HG03139 (cell line): ENCODE data around the gene LRSAM1.

ENCODE experiments used
- ATAC-seq: cut with Tn5 transposase; IDR thresholded peaks from one replicate; pipeline ENCODE4 v1.9.1; 2021; ENCODE audit not compliant: unreplicated experiment

The LRSAM1 gene

GRCh38 chr9:127529671-127530070 is 78.4 kb downstream of the LRSAM1 start:
- ATAC-seq, result no peak

DNA sequence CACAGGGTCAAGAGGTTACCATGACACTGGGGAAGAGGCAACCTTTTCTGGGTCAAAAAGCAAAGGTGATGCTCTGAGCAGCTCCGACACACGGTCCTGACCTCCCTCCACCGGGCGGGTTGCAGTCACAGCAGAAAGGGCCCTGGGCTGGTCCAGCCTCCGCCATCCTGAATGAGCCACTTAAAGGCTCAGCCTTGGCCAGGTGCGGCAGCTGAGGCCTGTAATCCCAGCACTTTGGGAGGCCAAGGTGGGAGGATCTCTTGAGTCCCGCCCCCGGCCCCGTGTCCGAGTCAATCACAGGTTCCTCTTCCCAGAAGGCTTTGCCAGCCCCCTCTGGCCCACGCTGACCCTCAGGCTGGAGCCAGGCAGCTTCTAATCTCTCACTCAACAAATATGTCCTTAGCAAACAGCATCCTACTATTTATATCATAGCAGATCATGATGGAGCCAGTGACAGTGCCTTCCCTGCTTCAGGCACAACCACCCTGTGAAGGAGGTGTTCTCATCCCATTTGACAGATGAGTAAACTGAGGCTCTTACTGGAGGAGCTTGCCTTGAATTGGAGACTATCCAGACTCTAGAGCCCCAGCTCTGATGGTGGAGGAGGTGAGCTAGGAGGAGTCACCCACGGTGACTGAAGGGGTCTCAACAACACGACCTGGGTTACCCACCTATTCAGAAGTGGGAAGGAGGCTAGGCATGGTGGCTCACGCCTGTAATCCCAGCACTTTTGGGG is 79.1 kb downstream of the LRSAM1 start:
- no peak for ATAC-seq

GRCh38 chr9:127531676-127532075 is 80.4 kb downstream of the LRSAM1 start:
- ATAC-seq, result no peak

- no peak for ATAC-seq
These were observed 83.1 kb downstream of the LRSAM1 start for GRCh38 chr9:127534250-127534906.

DNA sequence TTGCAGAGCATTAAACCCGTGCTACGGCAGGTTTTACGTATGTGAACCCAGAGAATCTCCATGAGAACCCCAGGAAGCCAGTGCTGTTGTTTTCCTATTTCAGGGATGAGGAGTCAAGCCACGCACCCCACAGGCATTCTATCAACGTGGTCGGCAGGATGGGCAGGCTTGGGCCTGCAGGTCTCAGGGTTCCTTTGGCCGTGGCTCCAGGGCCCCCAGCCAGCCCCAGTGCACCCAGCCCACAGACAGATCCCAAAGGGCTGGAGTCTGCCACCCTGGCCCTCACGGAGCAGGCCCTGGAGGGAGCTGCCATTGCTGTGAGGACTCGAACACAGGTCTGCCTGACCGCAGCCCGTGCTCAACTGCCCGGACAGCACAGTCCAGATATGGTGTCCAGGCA is 83.6 kb downstream of the LRSAM1 start:
- ATAC-seq, result no peak

- ATAC-seq, result no peak
These were observed 84.1 kb downstream of the LRSAM1 start for GRCh38 chr9:127535396-127535795.

DNA sequence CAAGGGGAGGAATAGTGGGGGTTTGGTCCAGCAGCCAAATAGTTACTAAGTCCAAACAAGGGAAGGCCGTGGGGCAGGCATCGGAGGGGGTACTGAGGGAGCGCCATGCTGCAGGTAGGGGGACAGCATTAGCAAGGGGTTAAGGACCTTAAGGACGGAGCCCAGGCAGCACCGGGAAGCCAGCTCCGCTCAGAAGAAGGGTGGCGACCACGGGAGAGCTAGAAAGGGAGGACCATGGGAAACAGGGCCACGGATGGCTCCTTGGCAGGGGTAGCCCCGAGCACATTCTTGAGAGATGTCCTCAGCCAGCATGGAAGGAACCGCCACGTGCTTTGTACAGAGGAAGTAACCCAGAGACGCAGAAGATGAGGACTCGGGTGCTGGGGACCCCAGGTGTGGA is 84.5 kb downstream of the LRSAM1 start:
- ATAC-seq, result no peak

DNA sequence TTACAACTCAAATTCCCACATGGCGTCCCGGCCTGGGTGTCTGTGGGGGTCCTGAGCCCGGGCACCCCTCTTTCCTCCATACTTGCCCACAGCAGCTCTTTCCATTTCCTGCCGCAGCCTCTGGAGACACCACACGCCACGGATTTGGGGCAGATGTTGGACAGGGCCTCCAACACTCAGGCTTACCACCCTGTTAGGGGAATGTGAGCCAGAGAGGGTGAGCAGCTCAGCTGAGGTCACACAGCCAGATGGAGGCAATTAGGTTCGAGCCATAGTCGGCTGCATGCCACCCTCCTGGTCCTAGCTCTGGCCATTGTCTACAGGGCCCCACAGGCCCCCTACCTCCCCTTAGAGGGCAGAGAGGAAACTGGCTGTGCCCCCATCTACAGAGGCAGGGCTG is 85.2 kb downstream of the LRSAM1 start:
- ATAC-seq, result no peak

DNA sequence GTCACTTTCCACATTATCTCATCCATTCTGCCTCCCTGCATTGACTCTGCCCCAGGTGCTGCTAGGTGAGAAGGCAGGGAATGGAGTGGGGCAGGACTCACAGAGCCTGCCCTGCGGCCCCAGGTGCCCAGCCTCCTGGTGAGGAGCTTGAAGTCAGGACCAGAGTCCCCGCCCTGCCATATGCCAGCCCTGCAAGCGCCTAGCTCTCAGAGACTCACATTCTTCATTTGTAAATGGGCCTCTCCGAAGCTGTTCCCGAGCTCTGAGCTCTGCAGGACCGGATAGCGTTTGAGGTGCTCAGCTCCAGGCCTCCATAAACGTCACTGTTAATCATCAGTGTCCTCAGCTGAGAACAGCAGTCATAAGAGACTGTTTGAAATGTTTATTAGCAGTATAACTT is 85.7 kb downstream of the LRSAM1 start:
- ATAC-seq, result no peak

DNA sequence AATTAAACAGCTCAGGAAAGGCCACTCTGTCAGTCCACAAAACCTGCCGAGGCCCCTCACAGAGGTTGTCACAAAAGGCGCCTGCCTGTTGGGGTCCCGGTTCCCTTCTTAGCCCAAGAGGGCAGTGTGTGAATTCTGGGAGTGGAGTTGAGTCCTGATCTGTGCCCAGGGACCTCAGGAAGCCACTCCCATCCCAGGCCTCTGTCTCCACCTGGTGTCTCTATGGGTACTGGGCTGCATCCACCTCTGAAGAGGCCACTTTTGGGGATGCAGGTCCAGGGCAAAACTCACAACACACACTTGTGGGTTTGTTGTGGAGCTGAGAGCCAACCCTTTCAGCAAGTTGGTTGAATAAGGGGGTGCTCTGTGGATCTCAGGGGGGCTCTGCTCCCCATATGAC is 86.5 kb downstream of the LRSAM1 start:
- ATAC-seq, result no peak

GRCh38 chr9:127538849-127539258 is 87.5 kb downstream of the LRSAM1 start:
- no peak for ATAC-seq

GRCh38 chr9:127539259-127539981 is 88.1 kb downstream of the LRSAM1 start:
- ATAC-seq, result no peak

GRCh38 chr9:127539982-127540663 is 88.8 kb downstream of the LRSAM1 start:
- no peak for ATAC-seq

- no peak for ATAC-seq
These were observed 89.3 kb downstream of the LRSAM1 start for GRCh38 chr9:127540664-127541041.

DNA sequence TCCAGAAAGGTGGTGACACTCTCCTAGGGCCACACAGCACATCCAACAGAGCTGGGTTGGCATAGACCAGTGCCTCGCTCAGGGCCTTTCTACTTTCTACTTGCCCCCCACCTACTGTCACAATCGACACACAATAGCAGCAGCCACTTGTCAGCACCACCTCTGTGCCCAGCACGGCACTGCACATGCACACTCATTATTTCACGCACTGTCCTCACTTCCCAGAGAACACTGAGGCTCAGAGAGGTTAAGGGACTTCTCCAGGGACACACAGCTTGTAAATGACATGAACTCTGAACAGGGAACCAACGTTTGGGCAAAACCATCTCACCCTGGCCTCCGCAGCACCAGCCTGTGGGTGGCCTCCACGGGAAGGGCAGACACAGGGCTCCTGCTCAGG is 89.9 kb downstream of the LRSAM1 start:
- no peak for ATAC-seq

DNA sequence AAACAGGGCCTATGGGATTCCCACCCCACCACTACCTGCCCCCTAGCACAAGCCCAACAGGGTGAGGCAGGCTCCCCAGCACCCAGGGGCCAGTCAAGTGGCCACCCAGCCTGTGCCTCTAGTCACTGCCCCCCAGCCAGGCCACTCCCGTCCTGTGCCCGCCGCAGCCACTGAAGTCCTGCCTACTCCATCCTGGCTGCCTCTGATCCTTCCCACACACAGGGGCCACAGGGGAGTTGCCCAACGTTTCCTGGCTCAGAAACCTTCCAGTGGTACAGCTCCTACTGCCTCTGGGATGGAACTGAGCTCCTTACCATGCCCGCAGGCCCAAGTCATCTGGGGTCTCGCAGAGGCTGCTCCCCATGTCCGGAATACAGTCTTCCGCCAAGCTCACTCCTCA is 90.6 kb downstream of the LRSAM1 start:
- ATAC-seq, result no peak

GRCh38 chr9:127543221-127543620 is 91.9 kb downstream of the LRSAM1 start:
- ATAC-seq, result no peak

- ATAC-seq, result no peak
These were observed 92.7 kb downstream of the LRSAM1 start for GRCh38 chr9:127543973-127544533.

DNA sequence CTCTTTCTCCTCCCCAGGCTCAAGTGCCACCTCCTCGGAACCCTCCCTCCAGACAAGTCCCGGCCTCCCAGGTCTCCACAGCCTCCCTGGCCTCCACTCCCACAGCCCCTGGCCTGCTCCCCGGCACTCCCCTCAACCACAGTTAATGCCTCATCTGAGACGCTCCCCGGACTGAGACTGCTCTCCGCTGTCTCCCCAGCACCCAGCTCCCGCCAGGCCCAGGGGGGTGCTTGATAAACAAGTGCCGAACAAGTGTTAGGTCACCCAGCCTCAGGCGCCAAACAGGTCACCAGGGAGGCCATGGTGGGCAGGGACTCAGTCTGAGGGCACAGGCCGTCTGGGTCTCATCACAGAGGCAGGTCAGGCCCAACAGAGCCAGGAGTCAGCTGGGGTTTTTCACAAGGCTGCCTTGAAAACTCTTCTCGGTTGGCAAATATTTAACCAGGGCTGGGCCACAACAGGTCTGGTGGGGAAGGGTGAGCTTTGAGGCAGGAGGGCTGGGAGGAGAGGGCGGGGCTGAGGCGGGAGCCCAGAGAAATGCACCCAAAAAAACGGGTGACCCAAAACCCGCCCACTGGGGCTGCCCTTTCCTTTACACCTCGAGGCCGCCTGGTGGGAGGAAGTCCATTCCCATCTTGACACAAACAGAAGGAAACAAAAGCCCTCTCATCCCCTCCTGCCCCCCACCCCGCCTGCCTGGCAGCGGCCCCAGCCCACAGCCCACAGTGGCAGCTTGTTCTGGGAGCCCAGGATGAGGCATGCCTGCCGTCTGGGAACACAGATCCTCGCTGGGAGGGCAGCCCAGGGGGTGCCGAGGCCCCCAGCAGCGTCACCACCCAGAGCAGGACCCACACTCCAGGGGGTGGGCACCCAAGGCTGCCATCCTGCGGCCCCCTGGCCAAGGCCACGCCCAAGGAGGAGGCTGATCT is 94.2 kb downstream of the LRSAM1 start:
- ATAC-seq, result peak; percentile 52
